Epithelial cell of esophagus (primary cell): ENCODE data around the gene GTF2A1L.

Source experiments
- DNase-seq: peaks from one replicate; pipeline ENCODE4 v3.0.0; 2010; ENCODE audit warnings: low read depth
- H3K4me3 ChIP-seq: 2 replicates; pipeline ENCODE4 v1.5.1; 2011; ENCODE audit warnings: mild to moderate bottlenecking, low read length, control low read depth
- CTCF ChIP-seq: IDR thresholded peaks from 2 replicates; pipeline ENCODE4 v1.5.1; 2011; ENCODE audit warnings: low read depth, mild to moderate bottlenecking, low read length, control low read depth, inconsistent platforms; ENCODE audit not compliant: insufficient read depth; ENCODE audit errors: missing control alignments

GTF2A1L gene

GRCh38 chr2:48584551-48584950 lies 33.1 kb upstream of the GTF2A1L start:
- H3K4me3 ChIP-seq, result no peak overlapping the region
- no peak for TF ChIP-seq CTCF
- DNase-seq, result no peak

GRCh38 chr2:48586433-48586832 lies 31.2 kb upstream of the GTF2A1L start:
- DNase-seq, result no peak
- H3K4me3 ChIP-seq, result no peak overlapping the region
- TF ChIP-seq CTCF, result no peak

GRCh38 chr2:48587560-48587959 lies 30.1 kb upstream of the GTF2A1L start:
- no peak for DNase-seq
- TF ChIP-seq CTCF, result no peak
- H3K4me3 ChIP-seq, result no peak overlapping the region

GRCh38 chr2:48587961-48588360 lies 29.7 kb upstream of the GTF2A1L start:
- no peak for DNase-seq
- TF ChIP-seq CTCF, result no peak
- no peak overlapping the region for H3K4me3 ChIP-seq

- TF ChIP-seq CTCF, result no peak
- DNase-seq, result peak; percentile 6
- H3K4me3 ChIP-seq, result no peak overlapping the region
Observed at GRCh38 chr2:48588745-48589144, 28.9 kb upstream of the GTF2A1L start.

GRCh38 chr2:48589170-48589767 lies 28.4 kb upstream of the GTF2A1L start:
- peak; percentile 63 for TF ChIP-seq CTCF
- peak; percentile 40 for DNase-seq
- H3K4me3 ChIP-seq, result no peak overlapping the region

GRCh38 chr2:48590017-48590416 lies 27.6 kb upstream of the GTF2A1L start:
- TF ChIP-seq CTCF, result no peak

More at GRCh38 chr2:48590017-48590416, 27.6 kb upstream of the GTF2A1L start:
- H3K4me3 ChIP-seq, result no peak overlapping the region
- no peak for DNase-seq
